GM20000 (cell line): Measurements from ENCODE around the gene CRTC3.
A peak's percentile ranks its signal among the peaks of the same experiment; 100 is the strongest.

ENCODE experiments used
- DNase-seq: peaks from one replicate; pipeline ENCODE4 v3.0.0; 2012; ENCODE audit warnings: low spot score
- TF ChIP-seq, protein P1 (sequence below): IDR thresholded peaks from 2 replicates; pipeline ENCODE4 v1.5.1; 2012; ENCODE audit warnings: mild to moderate bottlenecking, control low read depth; ENCODE audit errors: extremely low read depth, missing control alignments

CRTC3 gene

GRCh38 chr15:90529011-90529370 lies 732 bp upstream of the CRTC3 start:
- DNase-seq: no peak
- TF ChIP-seq, protein P1, sequence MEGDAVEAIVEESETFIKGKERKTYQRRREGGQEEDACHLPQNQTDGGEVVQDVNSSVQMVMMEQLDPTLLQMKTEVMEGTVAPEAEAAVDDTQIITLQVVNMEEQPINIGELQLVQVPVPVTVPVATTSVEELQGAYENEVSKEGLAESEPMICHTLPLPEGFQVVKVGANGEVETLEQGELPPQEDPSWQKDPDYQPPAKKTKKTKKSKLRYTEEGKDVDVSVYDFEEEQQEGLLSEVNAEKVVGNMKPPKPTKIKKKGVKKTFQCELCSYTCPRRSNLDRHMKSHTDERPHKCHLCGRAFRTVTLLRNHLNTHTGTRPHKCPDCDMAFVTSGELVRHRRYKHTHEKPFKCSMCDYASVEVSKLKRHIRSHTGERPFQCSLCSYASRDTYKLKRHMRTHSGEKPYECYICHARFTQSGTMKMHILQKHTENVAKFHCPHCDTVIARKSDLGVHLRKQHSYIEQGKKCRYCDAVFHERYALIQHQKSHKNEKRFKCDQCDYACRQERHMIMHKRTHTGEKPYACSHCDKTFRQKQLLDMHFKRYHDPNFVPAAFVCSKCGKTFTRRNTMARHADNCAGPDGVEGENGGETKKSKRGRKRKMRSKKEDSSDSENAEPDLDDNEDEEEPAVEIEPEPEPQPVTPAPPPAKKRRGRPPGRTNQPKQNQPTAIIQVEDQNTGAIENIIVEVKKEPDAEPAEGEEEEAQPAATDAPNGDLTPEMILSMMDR: no peak

DNA sequence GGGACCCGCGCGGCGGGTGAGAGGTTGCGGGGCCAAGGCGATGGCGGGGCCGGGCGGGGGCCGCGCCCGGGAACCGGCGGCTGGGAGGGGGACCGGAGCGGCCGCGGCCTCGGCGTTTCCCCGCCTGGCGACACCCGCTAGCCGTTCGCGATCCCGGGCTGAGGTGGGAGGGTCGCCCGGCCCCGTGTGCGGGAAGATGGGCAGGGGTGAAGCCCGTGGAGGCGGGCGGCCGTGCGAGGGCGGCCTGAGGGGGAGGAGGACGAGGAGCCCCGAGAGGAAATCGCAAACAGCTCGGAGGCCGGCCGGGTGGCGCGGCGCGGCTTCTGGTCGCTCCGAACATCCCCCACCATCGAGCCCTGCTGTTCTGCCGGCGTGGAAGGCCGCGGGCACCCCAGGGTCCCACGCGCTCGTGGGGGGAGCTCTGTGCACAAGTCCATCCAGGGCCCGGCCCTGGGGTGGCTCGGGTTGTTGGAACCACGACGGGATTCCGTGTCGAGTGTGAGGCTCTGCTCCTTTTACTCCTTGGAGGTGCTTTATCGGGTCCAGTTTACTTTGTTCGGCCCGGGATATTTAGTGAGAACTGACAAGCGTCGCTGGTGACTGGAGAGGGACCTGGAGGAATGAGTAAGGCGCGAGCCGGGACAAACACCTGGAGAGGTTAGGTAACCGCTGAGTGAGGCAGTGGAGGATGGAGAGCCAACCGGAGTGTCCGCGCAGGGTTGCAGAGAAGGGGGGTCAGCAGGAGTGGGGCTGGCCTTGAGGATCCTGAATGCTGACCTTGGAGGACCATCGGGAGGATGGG lies 728 bp downstream of the CRTC3 start:
- TF ChIP-seq, protein P1: no peak

GRCh38 chr15:90531147-90531546 lies 1.4 kb downstream of the CRTC3 start:
- TF ChIP-seq, protein P1: no peak
- DNase-seq: no peak

More for the DNA sequence above, 728 bp downstream of the CRTC3 start:
- peak; percentile 81 for DNase-seq

GRCh38 chr15:90535254-90535653 lies 5.5 kb downstream of the CRTC3 start:
- no peak for DNase-seq
- TF ChIP-seq, protein P1: no peak

DNA sequence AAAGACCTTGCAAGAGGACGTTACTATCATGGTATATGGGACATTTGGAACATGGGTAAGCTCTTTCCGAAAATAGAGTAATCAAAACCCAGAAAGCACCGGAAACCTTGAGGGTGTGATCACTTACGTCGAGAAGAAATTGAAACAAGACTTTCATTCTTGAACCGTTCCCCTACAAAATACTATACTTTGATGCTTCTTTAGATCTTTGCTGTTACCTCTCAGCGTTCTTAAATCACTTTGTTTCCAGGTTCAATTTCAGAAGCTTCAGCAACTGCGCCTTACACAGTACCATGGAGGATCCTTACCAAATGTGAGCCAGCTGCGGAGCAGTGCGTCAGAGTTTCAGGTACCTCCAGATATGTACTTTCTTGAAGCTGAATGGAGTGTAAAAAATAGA lies 10.1 kb downstream of the CRTC3 start:
- no peak for DNase-seq

GRCh38 chr15:90540768-90541167 lies 11.0 kb downstream of the CRTC3 start:
- DNase-seq: no peak
- TF ChIP-seq, protein P1: no peak

More for the DNA sequence above, 10.1 kb downstream of the CRTC3 start:
- TF ChIP-seq, protein P1: no peak

DNA sequence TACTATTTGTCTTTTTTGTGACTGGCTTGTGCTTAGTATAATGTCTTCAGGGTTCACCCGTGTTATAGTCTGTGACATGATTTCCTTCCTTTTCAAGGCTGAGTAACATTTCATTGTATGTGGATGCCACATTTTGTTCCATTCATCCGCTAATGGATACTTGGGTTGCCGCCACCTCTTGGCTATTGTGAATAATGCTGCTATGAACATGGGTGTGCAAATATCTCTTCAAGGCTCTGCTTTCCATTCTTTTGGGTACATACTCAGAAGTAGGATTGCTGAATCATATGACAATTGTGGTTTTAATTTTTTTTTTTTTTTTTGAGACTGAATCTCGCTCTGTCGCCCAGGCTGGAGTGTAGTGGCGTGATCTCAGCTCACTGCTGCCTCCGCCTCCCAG lies 15.4 kb downstream of the CRTC3 start:
- DNase-seq: no peak
- TF ChIP-seq, protein P1: no peak
